ENCODE data around the gene CLDN18. TPM values are rescaled to one million over a fixed set of nuclear protein-coding genes. Genes with fewer than 3 reads are reported as not detected.

Gene CLDN18
- total and polyA plus RNA-seq, 2 of the 8 experiments (the other 6 are each of a cell fraction or from before 2014, with no cell fraction given): not detected

- TF ChIP-seq, protein P1, sequence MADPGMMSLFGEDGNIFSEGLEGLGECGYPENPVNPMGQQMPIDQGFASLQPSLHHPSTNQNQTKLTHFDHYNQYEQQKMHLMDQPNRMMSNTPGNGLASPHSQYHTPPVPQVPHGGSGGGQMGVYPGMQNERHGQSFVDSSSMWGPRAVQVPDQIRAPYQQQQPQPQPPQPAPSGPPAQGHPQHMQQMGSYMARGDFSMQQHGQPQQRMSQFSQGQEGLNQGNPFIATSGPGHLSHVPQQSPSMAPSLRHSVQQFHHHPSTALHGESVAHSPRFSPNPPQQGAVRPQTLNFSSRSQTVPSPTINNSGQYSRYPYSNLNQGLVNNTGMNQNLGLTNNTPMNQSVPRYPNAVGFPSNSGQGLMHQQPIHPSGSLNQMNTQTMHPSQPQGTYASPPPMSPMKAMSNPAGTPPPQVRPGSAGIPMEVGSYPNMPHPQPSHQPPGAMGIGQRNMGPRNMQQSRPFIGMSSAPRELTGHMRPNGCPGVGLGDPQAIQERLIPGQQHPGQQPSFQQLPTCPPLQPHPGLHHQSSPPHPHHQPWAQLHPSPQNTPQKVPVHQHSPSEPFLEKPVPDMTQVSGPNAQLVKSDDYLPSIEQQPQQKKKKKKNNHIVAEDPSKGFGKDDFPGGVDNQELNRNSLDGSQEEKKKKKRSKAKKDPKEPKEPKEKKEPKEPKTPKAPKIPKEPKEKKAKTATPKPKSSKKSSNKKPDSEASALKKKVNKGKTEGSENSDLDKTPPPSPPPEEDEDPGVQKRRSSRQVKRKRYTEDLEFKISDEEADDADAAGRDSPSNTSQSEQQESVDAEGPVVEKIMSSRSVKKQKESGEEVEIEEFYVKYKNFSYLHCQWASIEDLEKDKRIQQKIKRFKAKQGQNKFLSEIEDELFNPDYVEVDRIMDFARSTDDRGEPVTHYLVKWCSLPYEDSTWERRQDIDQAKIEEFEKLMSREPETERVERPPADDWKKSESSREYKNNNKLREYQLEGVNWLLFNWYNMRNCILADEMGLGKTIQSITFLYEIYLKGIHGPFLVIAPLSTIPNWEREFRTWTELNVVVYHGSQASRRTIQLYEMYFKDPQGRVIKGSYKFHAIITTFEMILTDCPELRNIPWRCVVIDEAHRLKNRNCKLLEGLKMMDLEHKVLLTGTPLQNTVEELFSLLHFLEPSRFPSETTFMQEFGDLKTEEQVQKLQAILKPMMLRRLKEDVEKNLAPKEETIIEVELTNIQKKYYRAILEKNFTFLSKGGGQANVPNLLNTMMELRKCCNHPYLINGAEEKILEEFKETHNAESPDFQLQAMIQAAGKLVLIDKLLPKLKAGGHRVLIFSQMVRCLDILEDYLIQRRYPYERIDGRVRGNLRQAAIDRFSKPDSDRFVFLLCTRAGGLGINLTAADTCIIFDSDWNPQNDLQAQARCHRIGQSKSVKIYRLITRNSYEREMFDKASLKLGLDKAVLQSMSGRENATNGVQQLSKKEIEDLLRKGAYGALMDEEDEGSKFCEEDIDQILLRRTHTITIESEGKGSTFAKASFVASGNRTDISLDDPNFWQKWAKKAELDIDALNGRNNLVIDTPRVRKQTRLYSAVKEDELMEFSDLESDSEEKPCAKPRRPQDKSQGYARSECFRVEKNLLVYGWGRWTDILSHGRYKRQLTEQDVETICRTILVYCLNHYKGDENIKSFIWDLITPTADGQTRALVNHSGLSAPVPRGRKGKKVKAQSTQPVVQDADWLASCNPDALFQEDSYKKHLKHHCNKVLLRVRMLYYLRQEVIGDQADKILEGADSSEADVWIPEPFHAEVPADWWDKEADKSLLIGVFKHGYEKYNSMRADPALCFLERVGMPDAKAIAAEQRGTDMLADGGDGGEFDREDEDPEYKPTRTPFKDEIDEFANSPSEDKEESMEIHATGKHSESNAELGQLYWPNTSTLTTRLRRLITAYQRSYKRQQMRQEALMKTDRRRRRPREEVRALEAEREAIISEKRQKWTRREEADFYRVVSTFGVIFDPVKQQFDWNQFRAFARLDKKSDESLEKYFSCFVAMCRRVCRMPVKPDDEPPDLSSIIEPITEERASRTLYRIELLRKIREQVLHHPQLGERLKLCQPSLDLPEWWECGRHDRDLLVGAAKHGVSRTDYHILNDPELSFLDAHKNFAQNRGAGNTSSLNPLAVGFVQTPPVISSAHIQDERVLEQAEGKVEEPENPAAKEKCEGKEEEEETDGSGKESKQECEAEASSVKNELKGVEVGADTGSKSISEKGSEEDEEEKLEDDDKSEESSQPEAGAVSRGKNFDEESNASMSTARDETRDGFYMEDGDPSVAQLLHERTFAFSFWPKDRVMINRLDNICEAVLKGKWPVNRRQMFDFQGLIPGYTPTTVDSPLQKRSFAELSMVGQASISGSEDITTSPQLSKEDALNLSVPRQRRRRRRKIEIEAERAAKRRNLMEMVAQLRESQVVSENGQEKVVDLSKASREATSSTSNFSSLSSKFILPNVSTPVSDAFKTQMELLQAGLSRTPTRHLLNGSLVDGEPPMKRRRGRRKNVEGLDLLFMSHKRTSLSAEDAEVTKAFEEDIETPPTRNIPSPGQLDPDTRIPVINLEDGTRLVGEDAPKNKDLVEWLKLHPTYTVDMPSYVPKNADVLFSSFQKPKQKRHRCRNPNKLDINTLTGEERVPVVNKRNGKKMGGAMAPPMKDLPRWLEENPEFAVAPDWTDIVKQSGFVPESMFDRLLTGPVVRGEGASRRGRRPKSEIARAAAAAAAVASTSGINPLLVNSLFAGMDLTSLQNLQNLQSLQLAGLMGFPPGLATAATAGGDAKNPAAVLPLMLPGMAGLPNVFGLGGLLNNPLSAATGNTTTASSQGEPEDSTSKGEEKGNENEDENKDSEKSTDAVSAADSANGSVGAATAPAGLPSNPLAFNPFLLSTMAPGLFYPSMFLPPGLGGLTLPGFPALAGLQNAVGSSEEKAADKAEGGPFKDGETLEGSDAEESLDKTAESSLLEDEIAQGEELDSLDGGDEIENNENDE (IDR thresholded peaks at IDR 0.05; ENCODE audit: insufficient replicate concordance, low read length): no peak
- TF ChIP-seq CHD1 (IDR thresholded peaks at IDR 0.05; ENCODE audit: low read depth, low read length) (no peak), KDM4A (IDR thresholded peaks at IDR 0.05; ENCODE audit: low read depth, low read length, severe bottlenecking) (no peak)
Measured at GRCh38 chr3:138068046-138068445, 58.1 kb downstream of the CLDN18 start (continued).
